B cell (primary cell): ENCODE data around the gene MECR.

ENCODE experiments used
- CTCF ChIP-seq: fragments of 200-600 bp; IDR thresholded peaks from one replicate; pipeline ENCODE4 v1.8.0; 2022; ENCODE audit warnings: antibody characterized with exemption, mild to moderate bottlenecking
- EZH2 ChIP-seq: IDR thresholded peaks from 2 replicates; pipeline ENCODE4 v1.6.1; 2012; ENCODE audit warnings: borderline replicate concordance, low read depth, mild to moderate bottlenecking, moderate library complexity, low read length; ENCODE audit not compliant: insufficient read depth, poor library complexity, severe bottlenecking

DNA sequence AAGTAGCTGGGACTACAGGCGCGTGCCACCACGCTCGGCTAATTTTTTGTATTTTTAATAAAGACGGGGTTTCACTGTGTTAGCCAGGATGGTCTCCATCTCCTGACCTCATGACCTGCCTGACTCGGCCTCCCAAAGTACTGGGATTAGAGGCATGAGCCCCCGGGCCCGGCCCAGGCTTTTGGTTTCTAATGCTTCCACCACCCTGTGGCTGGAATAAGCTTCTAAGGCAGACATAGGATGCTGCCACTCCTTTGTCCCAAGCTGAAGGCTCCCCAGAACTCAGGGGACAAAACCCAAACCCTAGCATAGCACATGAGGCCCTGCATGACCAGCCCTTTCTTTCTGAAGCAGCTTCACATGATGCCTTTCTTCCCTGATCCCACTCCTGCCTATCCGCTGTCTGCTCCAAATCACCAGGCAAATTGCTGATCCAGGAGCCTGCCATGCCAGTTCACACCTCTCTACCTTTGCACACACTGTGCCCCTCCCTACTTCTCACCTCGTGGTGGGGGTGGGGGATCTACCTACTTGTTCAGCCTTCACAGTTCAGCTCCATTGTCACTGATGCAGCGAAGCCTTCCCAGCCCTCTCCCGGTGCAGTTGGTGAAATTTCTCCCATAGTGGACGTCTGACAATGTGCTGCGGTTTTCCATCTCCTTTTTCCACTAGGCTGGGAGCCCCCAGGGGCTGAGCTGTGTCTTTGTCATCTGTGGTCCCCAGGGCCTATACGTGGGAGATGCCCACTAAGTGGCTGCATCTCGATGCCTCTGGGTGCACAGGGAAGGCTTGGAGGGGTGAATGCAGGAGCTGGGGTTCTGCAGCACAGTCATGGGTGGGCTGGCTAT, 12.5 kb upstream of the MECR start:
- TF ChIP-seq CTCF (no peak), EZH2 (no peak)
